Measurements from ENCODE around the gene ZBTB8OS.
"Not testable (repeated sequence)": the region's sequence is repeated elsewhere in the genome, so short reads cannot be mapped to it uniquely, and the experiment has no call there.

ZBTB8OS gene

DNA sequence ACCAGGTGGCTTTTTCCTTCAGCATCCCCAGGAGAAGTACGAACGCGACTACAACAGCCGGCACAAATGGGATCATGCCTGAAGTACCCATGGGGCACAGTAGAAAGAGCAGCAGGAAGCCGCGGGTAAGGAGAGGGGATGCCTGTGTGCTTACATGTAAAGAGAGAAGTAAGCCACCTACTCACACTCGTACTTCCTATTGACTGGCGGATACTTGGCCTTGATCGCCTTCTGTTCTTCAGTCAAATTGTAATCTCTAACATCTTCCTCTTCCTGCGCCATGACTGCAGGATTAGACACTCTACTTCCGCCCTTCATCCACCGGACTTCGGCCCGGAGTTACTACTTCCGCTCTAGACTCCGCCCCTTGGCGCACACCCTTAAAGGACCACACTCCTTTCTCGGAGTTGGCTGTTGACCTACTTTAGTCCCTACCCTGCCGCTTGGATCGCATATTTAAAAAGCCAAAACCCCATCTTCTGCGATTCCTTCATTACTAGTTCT, at the start of gene ZBTB8OS:
Gene ZBTB8OS, minus strand, starts transcription at position 303 of the 504 bp plus-strand sequence. Its CDS starts 21 bp downstream, at position 282.
- peak; percentile 93 for DNase-seq

DNA sequence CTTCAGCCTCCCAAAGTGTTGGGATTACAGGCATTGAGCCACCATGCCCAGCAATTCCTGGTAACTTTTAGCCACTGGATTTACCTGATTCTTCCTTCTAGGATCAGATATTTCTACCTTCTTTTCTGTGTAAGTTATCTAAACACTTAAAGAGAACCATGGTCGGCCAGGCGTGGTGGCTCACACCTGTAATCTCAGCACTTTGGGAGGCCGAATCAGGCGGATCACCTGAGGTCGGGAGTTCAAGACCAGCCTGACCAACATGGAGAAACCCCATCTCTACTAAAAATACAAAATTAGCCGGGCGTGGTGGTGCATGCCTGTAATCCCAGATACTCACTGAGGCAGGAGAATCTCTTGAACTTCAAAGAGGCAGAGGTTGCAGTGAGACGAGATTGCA, 46.6 kb upstream of the ZBTB8OS start:
- DNase-seq: not testable (repeated sequence)

DNA sequence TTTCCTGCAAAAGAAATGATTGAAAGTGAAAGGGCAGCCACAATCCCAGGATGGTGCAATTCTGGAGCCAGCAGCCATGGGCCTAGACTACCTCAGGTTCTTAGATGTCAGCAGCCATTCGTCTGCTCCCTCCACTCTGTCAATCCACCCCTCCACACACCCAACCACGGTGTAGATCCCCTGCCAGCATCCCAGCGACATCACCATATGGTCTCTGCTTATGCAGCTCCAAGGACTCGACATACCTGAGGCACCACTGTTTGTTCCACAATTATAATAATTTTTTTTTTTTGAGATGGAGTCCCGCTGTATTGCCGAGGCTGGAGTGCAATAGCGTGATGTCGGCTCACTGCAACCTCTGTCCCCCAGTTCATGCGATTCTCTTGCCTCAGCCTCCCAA, 45.7 kb upstream of the ZBTB8OS start:
- DNase-seq: no peak

DNA sequence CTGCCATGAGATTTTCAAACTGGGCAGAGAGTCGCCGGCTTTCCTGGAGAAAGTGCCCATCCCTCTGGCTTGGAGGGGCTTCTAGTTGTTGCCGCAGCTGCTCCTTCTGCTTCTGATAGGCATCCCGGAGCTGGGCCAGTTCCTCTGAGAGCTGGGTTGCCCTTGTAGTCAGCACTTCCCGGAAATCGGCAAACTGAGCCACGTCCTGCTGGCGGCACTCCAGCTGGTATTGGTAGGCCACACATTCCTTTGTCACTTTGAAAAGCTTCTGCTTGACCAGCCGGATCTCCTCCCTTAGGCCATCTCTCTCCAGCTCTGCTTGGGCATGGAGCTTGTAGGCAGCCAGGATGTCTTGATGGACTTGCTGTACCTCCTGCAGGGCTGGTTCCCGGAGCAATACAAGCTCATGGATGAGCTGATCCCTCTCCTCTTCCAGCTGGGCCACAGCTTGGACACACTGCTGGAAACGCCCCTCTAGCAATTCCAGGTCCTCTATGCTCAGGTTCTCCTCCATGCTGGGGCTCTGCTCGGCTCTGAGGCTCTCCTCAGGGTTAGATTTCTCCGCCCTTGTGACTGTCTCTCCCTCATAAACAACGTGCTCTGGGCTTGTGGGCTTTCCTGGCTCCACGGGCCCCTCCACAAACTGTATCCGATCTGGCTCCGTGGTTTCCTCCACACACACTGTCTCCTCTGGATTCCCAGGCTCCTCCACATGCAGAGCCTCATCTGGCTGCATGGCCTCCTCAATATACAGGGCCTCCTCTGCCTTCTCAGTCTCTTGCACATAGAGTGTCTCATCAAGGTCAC, 45.0 kb upstream of the ZBTB8OS start:
- no peak for DNase-seq

DNA sequence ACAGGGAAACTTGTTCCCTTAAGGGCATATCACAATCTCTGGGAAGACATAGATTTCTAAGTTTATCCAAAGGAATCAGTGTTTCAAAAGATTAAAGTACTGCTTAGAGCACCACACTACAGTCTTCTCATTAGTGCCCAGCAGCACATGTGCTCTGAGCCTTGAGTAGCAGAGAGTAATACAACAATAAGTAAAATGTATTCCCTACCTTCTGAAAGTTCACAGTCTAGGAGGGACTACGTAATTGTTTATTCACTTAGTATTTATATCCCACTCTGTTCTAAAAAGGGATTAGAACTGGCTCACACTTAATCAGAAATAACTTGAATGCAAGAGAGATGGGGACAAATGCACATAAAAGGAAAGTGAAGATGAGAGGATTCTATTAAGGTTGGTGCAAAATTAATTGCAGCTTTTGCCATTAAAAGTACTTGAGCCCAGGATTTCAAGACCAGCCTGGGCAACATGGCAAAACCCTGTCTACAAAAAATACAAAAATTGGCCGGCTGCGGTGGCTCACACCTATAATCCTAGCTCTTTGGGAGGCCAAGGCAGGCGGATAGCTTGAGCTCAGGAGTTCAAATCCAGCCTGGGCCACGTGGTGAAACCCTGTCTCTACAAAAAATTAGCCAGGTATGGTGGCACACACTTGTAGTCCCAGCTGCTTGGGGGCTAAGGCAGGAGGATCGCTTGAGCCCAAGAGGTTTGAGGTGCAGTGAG, 43.3 kb upstream of the ZBTB8OS start:
- no peak for DNase-seq

DNA sequence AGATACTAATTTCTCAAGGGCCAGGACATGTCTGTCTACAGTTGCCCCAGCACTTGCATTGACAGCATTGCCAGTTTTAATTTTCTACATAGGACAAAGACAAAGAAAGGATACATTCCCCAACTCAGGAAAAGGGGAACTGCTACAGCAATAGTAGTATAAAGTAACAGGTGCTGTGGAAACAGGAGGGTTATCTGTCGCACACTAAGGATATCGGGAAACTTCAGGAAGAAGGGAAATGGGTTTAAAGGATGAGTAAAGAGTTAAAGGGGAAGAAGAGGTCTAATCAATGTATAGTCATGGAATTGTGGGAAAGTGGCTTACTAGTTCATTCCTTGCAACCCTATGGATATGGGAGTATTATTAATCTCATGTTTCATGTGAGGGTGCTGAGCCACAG, 36.0 kb upstream of the ZBTB8OS start:
- DNase-seq: no peak

DNA sequence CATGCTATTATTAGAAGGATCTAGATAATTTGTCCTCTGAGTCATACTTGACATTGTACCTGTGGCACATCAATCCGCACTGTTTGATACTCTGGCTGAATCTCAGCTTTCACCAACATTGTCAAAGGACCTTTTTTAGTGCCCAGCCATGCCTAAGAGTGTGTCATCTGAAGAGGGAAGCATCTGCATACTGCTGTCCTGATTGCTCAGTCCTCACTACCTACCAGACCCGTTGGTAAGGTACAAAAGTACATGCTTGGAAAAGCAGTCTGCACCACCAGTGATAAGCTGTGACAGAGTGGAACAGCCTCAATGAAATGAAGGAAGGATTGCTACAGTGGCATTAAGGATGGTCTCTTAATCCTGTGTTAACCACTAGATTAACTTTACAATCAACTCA, 35.1 kb upstream of the ZBTB8OS start:
- no peak for DNase-seq

DNA sequence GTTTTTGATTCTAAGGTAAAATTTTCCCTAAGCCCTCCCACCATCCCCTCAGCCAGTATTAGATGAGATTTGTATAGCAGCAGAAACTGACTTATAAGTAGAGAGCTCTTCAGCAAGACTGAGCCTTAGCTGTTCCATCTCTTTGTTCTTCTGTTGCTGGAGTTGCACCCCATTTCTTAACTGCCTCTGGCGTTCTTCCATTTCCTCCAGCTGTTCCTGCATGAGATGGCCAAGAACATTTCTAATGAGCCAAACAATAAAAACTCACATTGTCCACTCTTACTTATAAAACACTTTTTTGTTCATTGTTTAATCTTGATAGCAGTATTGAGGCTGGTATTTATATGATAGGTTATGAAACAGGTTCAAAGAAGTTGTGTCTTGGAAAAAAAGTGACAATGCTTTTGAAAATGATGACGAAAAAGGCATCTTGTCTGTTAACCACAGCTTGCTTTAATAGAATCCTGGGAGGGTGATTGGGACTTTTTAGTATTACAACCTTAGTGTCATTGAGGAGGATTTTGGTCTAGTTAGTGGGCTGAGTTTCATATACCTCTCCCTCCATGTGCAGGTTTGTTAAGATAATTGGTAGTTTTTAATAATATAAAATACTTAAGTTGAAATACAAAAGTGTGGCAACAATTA, 33.9 kb upstream of the ZBTB8OS start:
- DNase-seq: no peak

DNA sequence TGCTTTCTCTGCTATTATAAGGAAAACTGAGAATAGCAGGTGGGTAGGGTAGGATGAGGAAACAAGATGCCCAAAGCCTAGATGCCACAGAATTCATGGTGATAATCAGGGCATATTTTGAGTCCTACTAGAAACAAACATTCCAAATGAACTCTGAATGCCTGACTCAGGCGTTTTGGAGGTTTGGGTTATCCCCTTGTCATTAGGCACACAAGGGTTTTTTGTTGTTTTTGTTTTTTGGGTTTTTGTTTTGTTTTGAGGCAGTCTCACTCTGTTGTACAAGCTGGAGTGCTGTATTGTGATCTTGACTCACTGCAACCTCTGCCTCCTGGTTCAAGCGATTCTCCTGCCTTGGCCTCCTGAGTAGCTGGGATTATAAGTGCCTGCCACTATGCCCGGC, 33.0 kb upstream of the ZBTB8OS start:
- DNase-seq: no peak

DNA sequence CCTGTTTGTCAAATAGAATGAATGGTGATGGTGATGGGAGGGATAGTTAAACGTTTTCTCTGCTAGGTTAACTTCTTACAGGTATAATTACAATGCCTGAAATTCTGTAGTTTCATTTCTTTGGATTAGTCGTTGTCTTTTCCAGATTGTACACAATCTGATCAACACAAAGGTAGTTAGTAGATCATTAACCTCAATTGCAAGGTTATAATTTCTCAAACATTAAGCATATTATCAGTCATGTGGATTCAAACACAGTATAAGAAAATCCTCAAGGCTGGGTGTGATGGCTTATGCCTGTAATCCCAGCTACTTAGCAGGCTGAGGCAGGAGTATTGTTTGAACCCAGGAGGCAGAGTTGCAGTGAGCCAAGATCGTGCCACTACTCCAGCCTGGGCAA, 31.6 kb upstream of the ZBTB8OS start:
- DNase-seq: no peak

DNA sequence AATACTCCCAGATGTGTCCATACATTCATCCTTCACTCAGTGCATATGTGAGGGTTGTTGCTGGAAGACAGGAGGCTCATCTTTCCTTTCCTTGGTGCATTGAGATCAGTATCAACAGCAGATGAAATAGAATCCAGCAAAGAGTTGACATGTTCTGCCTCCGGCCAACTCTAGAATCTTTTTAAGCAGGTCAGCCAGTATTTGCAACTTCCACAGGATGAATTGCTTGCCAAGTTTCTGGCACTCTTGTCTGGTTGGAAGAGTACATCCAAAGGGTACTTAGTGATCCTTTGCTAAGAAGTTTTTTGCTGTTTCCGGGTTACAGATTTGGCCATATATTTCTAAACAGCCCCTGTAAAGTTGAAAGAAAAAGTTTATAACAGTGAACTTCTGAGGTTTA, 31.2 kb upstream of the ZBTB8OS start:
- DNase-seq: no peak

DNA sequence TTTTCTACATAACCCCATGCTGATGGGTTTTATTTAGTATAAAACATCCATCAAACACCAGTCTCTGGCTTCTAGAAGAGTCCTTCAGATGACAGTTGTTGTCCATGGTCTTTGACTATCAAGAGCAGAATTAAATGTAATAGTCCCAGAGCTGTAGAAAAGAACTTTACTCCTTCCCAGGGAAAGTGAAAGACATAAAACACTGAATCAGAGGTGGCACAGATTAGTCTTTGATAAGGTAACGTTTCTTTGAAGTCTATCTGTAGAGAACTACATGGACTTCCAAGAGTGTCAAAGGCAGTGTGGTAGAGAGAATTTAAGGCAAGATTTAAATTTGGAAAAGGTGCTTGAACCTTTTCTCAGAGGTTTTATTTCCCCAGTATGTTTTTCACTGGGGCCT, 30.3 kb upstream of the ZBTB8OS start:
- DNase-seq: no peak

DNA sequence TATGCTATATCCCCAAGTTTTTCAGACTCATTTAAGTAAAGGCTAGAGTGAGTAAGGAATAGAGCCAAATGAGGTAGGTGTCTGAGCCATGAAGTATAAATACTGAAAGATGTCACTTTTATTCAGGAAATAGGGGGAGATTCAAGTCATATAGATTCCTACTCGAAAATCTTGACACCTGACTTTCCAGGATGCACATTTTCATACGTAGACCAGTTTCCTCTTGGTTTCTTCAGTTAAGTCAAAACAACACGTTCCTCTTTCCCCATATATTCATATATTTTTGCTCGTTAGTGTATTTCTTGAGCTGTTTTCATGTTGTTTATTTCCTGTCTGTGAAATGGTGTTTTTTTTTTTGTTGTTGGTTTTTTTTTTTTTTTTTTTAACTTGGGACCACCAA, 29.6 kb upstream of the ZBTB8OS start:
- not testable (repeated sequence) for DNase-seq

DNA sequence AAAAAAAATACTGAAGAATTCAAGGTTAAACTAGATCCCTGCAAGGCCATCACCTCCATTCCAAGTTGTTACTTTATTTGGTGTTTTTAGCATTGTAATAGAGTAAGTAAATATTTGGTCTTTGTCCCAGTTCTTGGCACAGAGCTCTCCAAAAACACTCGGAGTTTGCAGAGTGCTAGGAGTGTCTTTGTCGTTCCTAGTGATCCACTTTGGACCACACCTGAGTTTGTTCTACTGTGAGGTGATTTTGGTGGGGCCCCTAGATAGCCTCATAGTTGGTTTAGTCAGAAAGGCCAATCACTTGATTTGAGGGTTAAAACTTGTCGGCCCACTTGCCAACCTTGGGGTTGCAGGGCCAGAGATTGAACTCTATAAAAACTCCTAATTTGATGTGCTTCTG, 26.6 kb upstream of the ZBTB8OS start:
- no peak for DNase-seq

DNA sequence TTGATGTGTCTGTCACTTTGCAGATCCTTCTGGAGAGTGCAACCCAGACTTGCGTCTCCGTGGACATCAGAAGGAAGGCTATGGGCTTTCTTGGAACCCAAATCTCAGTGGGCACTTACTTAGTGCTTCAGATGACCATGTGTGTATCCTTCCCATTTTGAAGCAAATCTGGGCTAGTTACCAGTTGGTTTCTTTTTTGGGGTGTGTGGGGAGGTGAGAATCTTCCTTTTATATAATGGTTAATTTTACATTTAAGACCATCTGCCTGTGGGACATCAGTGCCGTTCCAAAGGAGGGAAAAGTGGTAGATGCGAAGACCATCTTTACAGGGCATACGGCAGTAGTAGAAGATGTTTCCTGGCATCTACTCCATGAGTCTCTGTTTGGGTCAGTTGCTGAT, 18.4 kb upstream of the ZBTB8OS start:
- DNase-seq: not testable (repeated sequence)

DNA sequence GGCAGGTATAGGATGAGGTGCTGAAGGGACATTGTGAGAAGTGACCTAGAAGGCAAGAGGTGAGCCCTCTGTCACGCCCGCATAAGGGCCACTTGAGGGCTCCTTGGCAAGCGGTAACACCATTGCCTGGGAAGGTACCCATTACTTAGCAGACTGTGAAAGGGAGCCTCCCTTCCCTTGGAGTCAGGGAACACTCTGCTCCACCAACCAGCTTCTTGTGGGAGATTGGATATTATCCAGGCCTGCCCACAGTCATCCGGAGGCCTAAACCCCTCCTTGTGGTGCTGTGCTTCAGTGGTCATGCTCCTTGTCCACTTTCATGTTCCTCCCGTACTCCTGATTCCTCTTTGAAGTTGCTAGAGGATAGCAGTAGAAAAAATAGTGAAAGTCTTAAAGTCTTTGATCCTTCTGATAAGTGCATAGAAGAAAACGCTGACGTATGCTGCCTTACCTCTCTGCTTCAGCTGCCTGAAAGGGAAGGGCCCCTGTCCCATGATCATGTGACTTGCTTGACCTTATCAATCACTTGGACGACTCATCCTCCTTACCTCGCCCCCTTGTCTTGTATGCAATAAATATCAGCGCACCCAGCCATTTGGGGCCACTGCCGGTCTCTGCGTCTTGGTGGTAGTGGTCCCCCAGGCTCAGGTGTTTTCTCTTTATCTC, 16.7 kb upstream of the ZBTB8OS start:
- no peak for DNase-seq

DNA sequence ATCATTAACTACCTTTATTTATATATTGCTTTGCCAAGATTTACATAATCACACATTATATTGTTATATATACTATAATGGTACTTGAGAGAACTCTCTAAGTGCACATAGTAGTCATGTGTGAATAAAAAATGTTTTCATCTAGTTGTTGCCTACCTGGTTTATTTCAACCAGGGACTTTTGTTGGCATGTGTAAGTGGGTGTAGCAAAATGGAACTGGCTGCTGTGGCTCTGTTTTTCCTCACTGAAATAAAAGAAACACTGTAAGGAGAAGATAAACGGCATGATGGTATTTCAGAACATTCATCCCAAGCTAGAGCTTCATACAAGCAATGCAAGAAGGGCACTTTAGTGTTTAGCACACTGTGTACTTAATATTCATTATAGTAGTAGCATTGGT, 15.6 kb upstream of the ZBTB8OS start:
- no peak for DNase-seq

DNA sequence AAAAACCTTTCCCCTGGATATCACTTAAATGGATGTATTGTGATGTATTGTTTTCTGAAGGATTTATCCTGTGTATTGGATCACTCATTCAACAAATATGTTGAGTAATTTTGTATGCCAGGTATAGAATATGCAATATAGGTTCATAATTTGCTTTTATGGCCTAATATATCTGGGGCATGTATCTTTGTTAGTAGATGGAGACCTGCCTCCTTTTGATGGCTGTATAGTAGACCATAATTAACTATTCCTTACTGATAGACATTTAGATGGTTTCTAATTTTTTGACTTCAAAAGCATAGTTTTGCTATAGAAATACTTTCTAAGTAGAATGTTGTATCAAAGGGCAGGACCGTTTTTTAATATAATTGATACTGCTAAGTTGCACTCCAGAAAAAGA, 9.2 kb upstream of the ZBTB8OS start:
- DNase-seq: no peak

DNA sequence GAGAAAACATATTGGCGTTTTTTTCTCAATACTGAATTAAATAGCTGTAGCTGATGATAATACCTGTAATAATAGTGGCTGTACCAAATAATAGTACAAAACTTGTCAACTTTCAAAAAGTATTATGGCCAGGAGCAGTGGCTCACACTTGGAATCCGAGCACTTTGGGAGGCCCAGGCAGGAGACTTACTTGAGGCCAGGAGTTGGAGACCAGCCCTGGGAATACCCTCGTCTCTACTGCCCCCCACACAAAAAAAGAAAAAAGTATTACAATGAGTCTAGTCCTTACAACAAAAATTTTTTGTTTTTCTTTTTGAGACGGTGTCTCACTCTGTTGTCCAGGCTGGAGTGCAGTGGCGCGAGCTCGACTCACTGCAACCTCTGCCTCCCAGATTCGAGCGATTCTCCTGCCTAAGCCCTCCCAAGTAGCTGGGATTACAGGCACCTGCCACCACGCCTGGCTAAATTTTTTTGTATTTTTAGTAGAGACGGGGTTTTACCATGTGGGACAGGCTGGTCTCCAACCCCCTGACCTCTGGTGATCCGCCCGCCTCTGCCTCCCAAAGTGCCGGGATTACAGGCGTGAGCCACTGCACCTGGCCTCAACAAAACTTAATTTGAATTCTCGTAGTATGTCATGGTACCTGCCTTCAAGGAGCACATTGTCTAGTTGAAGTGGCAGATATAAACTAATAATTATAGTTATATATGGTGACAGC, 2.1 kb upstream of the ZBTB8OS start:
- no peak for DNase-seq

DNA sequence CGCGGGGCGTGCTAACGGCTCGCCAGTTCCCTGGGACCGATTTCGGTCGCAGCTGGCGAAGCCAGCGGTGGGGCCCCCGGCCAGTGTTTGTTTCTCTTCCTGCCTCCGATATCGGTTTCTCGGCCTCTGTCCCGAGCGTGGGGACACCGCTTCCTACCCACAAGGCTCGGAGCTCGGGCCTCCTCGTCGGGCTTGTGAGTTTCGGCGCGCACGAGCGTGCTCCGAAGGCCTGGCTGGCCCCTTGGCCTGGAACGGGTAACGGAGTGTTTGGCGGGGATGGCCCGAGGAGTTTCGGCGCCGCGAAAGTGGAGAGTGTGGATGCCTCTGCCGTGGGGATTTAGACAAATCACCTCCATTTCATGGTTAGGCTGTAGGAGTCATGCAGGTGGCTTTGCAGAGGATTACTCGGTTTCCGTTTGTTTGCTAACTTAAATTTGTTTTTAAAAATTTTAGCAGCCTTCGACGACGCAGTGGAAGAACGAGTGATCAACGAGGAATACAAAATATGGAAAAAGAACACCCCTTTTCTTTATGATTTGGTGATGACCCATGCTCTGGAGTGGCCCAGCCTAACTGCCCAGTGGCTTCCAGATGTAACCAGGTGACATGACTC, 1.2 kb upstream of the ZBTB8OS start:
- no peak for DNase-seq

DNA sequence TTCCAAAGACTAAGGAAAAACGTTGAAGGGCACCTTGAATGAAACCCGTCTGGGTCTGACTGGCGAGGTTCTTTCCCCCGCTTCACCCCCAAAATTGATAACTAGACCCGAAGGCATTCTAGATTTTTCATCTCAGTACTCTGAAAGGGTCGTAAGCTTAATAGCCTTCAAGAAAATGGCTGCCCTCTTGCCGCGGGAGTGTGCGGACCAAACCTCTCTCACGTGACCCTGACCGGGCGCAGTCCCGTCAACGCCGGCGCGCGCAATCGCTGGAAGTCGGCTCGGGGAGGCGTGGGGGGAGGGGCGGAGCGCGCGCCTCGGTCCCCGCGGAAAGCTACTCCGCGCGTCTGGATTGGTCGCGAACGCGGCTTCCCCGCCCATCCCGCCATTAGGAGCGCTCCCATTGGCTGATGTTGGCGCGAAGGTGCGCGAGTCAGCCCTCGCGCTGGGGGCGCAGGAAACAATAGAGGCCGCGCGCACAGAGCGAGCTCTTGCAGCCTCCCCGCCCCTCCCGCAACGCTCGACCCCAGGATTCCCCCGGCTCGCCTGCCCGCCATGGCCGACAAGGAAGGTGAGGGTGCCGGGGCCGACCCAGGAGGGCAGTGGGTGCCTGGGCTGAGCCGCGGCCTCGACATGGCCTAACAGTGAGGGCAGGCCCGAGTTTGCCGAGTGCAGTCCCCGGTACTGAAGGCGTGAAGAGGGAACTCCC, 556 bp upstream of the ZBTB8OS start, which contains the start of gene RBBP4:
Gene RBBP4, plus strand, starts transcription at position 457 of the 709 bp plus-strand sequence. Its CDS starts 99 bp downstream, at position 556.
- peak; percentile 98 for DNase-seq

All from NCI-H1105 treated with DMSO at 0.1 percent for 48 hours (cell line).